A673 (cell line): ENCODE data around the gene PPP1R37. TPM values are rescaled to one million over a fixed set of nuclear protein-coding genes. Genes with fewer than 3 reads are reported as not detected.

ENCODE experiments used
- BruUV-seq: library from RNA; stranded (reverse); fragments of 400-500 nt; replicated peaks from 2 replicates; lab custom pipeline; 2021; lab: Mats Ljungman, UMichigan
- CTCF ChIA-PET: fragments of 300-600 bp; sonication (Branson Sonifier 250); formaldehyde crosslinking; loops from one replicate; lab custom pipeline; 2022; ENCODE audit warnings: antibody characterized with exemption; lab: Charles Lee
- POLR2A ChIA-PET: fragments of 300-600 bp; sonication (Branson Sonifier 250); formaldehyde crosslinking; loops from one replicate; lab custom pipeline; 2022; ENCODE audit warnings: antibody characterized with exemption; ENCODE audit not compliant: low non-redundant PET; lab: Charles Lee
- DNase-seq: peaks from one replicate; pipeline ENCODE4 v3.0.0-alpha.2; 2015; ENCODE audit warnings: low spot score
- H3K27ac ChIP-seq: fragments of 200-600 bp; sonication (generic); 2 replicates; pipeline ENCODE4 v1.5.1; 2016; ENCODE audit warnings: mixed run types, low read depth, mild to moderate bottlenecking, mixed read lengths, antibody characterized with exemption, low read length; ENCODE audit not compliant: poor library complexity, severe bottlenecking
- H3K27me3 ChIP-seq: fragments of 200-600 bp; sonication (generic); replicated peaks from 2 replicates; pipeline ENCODE4 v1.6.1; 2017; ENCODE audit warnings: mixed run types, low read depth, mild to moderate bottlenecking, mixed read lengths, antibody characterized with exemption, low read length; ENCODE audit not compliant: insufficient read depth, poor library complexity
- H3K36me3 ChIP-seq: fragments of 200-600 bp; sonication (generic); 2 replicates; pipeline ENCODE4 v1.6.1; 2016; ENCODE audit warnings: mixed run types, mild to moderate bottlenecking, mixed read lengths, antibody characterized with exemption, low read length; ENCODE audit not compliant: insufficient read depth, poor library complexity, severe bottlenecking
- H3K4me1 ChIP-seq: fragments of 200-600 bp; sonication (generic); 2 replicates; pipeline ENCODE4 v1.6.1; 2017; ENCODE audit warnings: mixed run types, mild to moderate bottlenecking, mixed read lengths, antibody characterized with exemption, low read length; ENCODE audit not compliant: insufficient read depth, poor library complexity, severe bottlenecking
- H3K4me3 ChIP-seq: fragments of 200-600 bp; sonication (generic); 2 replicates; pipeline ENCODE4 v1.5.1; 2016; ENCODE audit warnings: low read depth, mixed run types, mild to moderate bottlenecking, mixed read lengths, low read length; ENCODE audit not compliant: poor library complexity, severe bottlenecking
- H3K9me3 ChIP-seq: fragments of 200-600 bp; sonication (generic); 2 replicates; pipeline ENCODE4 v1.6.1; 2016; ENCODE audit warnings: mixed run types, low read depth, mild to moderate bottlenecking, mixed read lengths, antibody characterized with exemption, low read length; ENCODE audit not compliant: poor library complexity, severe bottlenecking
- CTCF ChIP-seq: fragments of 300-800, 200-600 bp; sonication (generic); conservative IDR thresholded peaks from 2 replicates; pipeline ENCODE4 v1.5.1; 2017; ENCODE audit warnings: low read depth, mild to moderate bottlenecking, antibody characterized with exemption, low read length, moderate library complexity, mixed read lengths
- EZH2 ChIP-seq: fragments of 200-600 bp; sonication (generic); IDR thresholded peaks from 2 replicates; pipeline ENCODE4 v1.6.1; 2017; ENCODE audit warnings: borderline replicate concordance, low read depth, mild to moderate bottlenecking, mixed read lengths, antibody characterized with exemption, low read length; ENCODE audit not compliant: poor library complexity, severe bottlenecking
- intact Hi-C: fragments of 100-400 bp; cut with micrococcal nuclease; formaldehyde crosslinking; loops from one replicate; pipeline ENCODE4 v1.10.0; 2022; ENCODE audit not compliant: unreplicated experiment
- total RNA-seq: library from RNA; stranded (reverse); gene quantifications from 2 replicates; pipeline ENCODE4 v1.2.3, GENCODE V29; 2021

Gene PPP1R37
- total RNA-seq, 1 experiment from 2014 or later, result 34.0 TPM

DNA sequence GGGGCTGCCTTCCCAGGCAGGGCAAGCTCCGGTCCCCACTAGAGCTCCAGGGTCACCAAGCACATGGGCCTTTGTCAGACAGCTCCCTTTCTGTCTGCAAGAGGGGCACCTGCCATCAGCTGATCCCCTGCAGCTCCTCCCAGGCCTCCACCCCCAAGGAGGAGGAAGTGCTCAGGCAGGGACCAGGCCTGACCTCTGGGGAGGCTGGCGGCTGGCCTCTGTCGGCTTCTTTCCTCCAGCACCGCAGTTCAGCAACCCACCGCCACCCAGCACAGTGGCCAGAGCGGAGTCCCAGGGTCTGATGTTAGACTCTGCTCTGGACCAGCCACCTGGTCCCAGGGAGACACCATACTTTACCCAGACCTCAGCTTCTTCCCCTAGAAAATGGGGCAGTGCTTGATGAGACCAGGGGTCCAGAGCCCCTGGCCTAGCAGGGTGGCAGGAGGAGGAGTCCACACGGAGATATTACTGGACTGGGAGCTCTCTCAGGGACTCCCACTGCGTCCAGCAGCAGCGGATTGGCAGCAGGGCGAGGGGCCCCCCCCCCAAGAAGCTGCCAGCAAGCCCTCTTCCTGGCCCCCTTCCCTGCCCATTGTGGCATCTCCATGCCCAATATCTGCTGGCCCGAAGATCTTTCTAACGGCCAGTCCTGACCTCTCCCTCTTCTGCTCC lies 43.7 kb downstream of the PPP1R37 start:
- no peaks in the 10 kb centered on the region for H3K27me3 ChIP-seq
- no peaks in the 10 kb centered on the region for H3K9me3 ChIP-seq
- no peaks in the 10 kb centered on the region for H3K4me1 ChIP-seq
- ChIA-PET POLR2A (no interaction called here), CTCF (no interaction called here)
- TF ChIP-seq EZH2 (no peak), CTCF (no peak)
- BruUV-seq, result no TSS peak
- intact Hi-C loops, result no loop called here
- DNase-seq, result no peak
- no peak overlapping the region for H3K4me3 ChIP-seq
- H3K27ac ChIP-seq, result no peak overlapping the region
- no peaks in the 10 kb centered on the region for H3K36me3 ChIP-seq

DNA sequence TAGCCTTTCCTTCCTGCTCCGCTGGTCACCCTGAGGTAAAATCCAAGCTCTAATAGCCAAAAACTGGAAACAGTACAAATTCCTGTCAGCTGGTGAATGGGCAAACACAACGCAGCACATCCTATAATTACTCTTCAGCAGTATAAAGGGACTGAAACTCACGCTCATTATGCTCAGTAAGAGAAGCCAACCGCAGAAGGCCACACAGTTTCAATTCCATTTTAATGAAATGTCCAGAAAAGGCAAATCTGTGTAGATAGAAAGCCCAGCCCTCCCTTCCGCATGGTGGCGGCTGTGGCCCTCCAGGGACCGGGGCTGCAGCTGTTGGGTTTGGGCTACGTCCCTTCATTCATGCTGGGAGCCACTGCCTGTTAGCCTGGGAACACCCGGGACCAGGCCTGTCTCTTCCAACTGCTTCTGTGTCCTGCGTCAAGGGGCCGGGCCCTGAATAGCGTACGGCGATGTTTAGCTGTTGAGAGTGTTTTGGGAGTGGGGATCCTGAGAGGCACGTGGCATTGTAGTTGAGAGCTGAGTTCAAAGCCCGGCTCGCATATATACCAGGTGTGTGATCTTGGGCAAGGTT lies 44.3 kb downstream of the PPP1R37 start:
- BruUV-seq, result no TSS peak
- intact Hi-C loops, result no loop called here
- TF ChIP-seq EZH2, result no peak
- TF ChIP-seq CTCF, result no peak
- no peak overlapping the region for H3K27ac ChIP-seq
- H3K36me3 ChIP-seq, result no peaks in the 10 kb centered on the region
- H3K27me3 ChIP-seq, result no peaks in the 10 kb centered on the region
- no peaks in the 10 kb centered on the region for H3K4me1 ChIP-seq
- H3K4me3 ChIP-seq, result no peak overlapping the region
- no peak for DNase-seq
- no peaks in the 10 kb centered on the region for H3K9me3 ChIP-seq
- POLR2A ChIA-PET, result no interaction called here
- CTCF ChIA-PET, result no interaction called here

DNA sequence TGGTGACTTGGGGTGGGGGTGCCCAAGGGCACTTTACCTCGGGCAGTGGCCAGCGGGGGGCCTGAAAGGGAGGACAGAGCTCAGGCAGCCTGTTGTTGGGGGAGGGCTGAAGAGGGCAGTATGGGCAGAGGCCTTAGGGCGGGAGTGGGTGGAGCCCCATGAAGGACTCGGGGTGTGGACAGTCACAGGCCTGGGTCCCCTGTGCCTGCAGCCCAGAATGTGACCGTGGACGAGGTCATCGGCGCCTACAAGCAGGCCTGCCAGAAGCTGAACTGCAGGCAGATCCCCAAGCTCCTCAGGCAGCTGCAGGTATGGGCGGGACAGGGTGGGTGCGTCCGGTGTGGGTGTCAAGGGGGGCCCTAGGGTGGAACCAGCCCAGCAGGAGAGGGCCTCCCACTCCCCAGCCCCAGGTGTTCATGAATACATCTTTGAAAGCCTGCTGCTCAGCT lies 45.3 kb downstream of the PPP1R37 start:
- Histone ChIP-seq H3K4me3 (no peak overlapping the region), H3K4me1 (no peaks in the 10 kb centered on the region), H3K27me3 (no peaks in the 10 kb centered on the region), H3K27ac (no peak overlapping the region), H3K36me3 (peaks cover 2% of the 10 kb centered on the region), H3K9me3 (no peaks in the 10 kb centered on the region)
- POLR2A ChIA-PET, result no interaction called here
- TF ChIP-seq CTCF (no peak), EZH2 (no peak)
- CTCF ChIA-PET, result no interaction called here
- intact Hi-C loops, result no loop called here
- no TSS peak for BruUV-seq
- no peak for DNase-seq
